SK-N-SH treated with all-trans-retinoic acid at 6 μM for 48 hours (cell line): ENCODE measurements around the gene CUEDC1.

Experiments
- CSDC2 ChIP-seq: fragments of 250-450 bp; sonication (Bioruptor Pico); IDR thresholded peaks from 2 replicates; pipeline ENCODE4 v1.5.0; 2020; ENCODE audit warnings: mild to moderate bottlenecking, moderate library complexity
- ESRRG ChIP-seq: fragments of 250-450 bp; sonication (Bioruptor Pico); IDR thresholded peaks from 2 replicates; pipeline ENCODE4 v1.6.1; 2021; ENCODE audit warnings: mild to moderate bottlenecking
- PPARA ChIP-seq: fragments of 250-450 bp; sonication (Bioruptor Pico); IDR thresholded peaks from 2 replicates; pipeline ENCODE4 v1.5.0; 2020; ENCODE audit warnings: mild to moderate bottlenecking, borderline replicate concordance
- TF ChIP-seq, protein P1 (sequence below): fragments of 250-450 bp; sonication (Bioruptor Pico); IDR thresholded peaks from 2 replicates; pipeline ENCODE4 v1.5.1; 2021; ENCODE audit warnings: mild to moderate bottlenecking, moderate library complexity
- TF ChIP-seq, protein P2 (sequence below): fragments of 250-450 bp; sonication (Bioruptor Pico); IDR thresholded peaks from 2 replicates; pipeline ENCODE4 v1.5.0; 2020; ENCODE audit warnings: mild to moderate bottlenecking, moderate library complexity
- TF ChIP-seq, protein P3 (sequence below): fragments of 250-450 bp; sonication (Bioruptor Pico); IDR thresholded peaks from 2 replicates; pipeline ENCODE4 v1.8.0; 2021; ENCODE audit warnings: low read depth, mild to moderate bottlenecking, moderate library complexity, borderline replicate concordance
- TF ChIP-seq, protein P4 (sequence below): fragments of 250-450 bp; sonication (Bioruptor Pico); IDR thresholded peaks from 2 replicates; pipeline ENCODE4 v1.8.0; 2020; ENCODE audit warnings: mild to moderate bottlenecking, moderate library complexity, borderline replicate concordance

DNA sequence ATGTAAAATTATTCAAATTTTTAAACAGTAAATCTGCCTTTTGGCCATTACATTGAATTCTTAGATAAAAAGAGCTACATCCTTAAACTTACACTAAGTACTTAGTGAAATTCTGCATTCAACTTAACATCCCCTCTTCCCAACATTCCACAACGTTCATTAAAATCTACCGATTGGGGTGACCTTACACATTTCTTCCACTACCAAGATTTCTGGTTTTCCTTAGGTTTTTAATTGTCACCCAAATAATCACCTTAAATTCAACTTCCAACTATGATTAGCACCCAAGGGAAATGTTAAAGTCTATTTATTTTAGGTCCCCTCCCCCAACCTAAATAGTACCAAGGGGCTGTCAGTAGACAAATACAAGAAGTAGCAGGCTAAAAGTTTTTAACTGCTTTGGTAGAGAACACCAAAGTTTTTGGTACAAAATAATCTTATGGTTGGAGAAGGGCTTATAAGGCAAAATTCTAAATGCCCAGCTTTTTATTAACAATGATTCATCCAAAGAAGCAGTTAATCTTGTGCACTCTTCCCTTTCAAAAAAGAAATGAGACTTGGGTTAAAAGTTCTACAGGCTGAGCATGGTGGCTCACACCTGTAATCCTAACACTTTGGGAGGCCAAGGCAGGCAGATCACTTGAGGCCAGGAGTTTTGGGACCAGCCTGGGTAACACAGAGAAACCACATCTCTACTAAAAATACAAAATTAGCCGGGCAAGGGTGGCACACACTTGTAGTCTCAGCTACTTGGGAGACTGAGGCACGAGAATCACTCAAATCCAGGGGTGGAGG lies 47.1 kb upstream of the CUEDC1 start:
- TF ChIP-seq, protein P1, sequence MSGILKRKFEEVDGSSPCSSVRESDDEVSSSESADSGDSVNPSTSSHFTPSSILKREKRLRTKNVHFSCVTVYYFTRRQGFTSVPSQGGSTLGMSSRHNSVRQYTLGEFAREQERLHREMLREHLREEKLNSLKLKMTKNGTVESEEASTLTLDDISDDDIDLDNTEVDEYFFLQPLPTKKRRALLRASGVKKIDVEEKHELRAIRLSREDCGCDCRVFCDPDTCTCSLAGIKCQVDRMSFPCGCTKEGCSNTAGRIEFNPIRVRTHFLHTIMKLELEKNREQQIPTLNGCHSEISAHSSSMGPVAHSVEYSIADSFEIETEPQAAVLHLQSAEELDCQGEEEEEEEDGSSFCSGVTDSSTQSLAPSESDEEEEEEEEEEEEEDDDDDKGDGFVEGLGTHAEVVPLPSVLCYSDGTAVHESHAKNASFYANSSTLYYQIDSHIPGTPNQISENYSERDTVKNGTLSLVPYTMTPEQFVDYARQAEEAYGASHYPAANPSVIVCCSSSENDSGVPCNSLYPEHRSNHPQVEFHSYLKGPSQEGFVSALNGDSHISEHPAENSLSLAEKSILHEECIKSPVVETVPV, result no peak
- no peak for TF ChIP-seq ESRRG (CRISPR knock-in tag)
- no peak for TF ChIP-seq PPARA (CRISPR knock-in tag)
- TF ChIP-seq, protein P2, sequence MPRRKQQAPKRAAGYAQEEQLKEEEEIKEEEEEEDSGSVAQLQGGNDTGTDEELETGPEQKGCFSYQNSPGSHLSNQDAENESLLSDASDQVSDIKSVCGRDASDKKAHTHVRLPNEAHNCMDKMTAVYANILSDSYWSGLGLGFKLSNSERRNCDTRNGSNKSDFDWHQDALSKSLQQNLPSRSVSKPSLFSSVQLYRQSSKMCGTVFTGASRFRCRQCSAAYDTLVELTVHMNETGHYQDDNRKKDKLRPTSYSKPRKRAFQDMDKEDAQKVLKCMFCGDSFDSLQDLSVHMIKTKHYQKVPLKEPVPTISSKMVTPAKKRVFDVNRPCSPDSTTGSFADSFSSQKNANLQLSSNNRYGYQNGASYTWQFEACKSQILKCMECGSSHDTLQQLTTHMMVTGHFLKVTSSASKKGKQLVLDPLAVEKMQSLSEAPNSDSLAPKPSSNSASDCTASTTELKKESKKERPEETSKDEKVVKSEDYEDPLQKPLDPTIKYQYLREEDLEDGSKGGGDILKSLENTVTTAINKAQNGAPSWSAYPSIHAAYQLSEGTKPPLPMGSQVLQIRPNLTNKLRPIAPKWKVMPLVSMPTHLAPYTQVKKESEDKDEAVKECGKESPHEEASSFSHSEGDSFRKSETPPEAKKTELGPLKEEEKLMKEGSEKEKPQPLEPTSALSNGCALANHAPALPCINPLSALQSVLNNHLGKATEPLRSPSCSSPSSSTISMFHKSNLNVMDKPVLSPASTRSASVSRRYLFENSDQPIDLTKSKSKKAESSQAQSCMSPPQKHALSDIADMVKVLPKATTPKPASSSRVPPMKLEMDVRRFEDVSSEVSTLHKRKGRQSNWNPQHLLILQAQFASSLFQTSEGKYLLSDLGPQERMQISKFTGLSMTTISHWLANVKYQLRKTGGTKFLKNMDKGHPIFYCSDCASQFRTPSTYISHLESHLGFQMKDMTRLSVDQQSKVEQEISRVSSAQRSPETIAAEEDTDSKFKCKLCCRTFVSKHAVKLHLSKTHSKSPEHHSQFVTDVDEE, result no peak
- TF ChIP-seq, protein P3, sequence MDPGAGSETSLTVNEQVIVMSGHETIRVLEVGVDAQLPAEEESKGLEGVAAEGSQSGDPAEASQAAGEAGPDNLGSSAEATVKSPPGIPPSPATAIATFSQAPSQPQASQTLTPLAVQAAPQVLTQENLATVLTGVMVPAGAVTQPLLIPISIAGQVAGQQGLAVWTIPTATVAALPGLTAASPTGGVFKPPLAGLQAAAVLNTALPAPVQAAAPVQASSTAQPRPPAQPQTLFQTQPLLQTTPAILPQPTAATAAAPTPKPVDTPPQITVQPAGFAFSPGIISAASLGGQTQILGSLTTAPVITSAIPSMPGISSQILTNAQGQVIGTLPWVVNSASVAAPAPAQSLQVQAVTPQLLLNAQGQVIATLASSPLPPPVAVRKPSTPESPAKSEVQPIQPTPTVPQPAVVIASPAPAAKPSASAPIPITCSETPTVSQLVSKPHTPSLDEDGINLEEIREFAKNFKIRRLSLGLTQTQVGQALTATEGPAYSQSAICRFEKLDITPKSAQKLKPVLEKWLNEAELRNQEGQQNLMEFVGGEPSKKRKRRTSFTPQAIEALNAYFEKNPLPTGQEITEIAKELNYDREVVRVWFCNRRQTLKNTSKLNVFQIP, result peak; percentile 41; the same call in 1 of the 2 replicates
- TF ChIP-seq CSDC2 (CRISPR knock-in tag), result no peak
- TF ChIP-seq, protein P4, sequence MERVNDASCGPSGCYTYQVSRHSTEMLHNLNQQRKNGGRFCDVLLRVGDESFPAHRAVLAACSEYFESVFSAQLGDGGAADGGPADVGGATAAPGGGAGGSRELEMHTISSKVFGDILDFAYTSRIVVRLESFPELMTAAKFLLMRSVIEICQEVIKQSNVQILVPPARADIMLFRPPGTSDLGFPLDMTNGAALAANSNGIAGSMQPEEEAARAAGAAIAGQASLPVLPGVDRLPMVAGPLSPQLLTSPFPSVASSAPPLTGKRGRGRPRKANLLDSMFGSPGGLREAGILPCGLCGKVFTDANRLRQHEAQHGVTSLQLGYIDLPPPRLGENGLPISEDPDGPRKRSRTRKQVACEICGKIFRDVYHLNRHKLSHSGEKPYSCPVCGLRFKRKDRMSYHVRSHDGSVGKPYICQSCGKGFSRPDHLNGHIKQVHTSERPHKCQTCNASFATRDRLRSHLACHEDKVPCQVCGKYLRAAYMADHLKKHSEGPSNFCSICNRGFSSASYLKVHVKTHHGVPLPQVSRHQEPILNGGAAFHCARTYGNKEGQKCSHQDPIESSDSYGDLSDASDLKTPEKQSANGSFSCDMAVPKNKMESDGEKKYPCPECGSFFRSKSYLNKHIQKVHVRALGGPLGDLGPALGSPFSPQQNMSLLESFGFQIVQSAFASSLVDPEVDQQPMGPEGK (CRISPR knock-in tag), result no peak
